K562 (cell line): ENCODE results near the gene BECN2. TPM values are rescaled to one million over a fixed set of nuclear protein-coding genes. Genes with fewer than 3 reads are reported as not detected.
"Not testable (repeated sequence)": the region's sequence is repeated elsewhere in the genome, so short reads cannot be mapped to it uniquely, and the experiment has no call there.

ENCODE experiments used
- ATAC-seq: fragments of 200-7000 bp; cut with Tn5 transposase; 3 replicates; pipeline ENCODE4 v1.9.1; 2020; ENCODE audit warnings: moderate library complexity
- BruUV-seq: library from RNA; stranded (reverse); fragments of 400-500 nt; replicated peaks from 2 replicates; lab custom pipeline; 2021; lab: Mats Ljungman, UMichigan
- CTCF ChIA-PET: fragments of 300-600 bp; formaldehyde crosslinking; extraction: SDS; loops from one replicate; lab custom pipeline; 2021; ENCODE audit warnings: low intra/inter-chr PET ratio; lab: Yijun Ruan, JAX
- POLR2A ChIA-PET: fragments of 300-600, 350-650 bp; sonication (Branson Sonifier 250); formaldehyde crosslinking; extraction: SDS; loops from one replicate; lab custom pipeline; 2021; ENCODE audit warnings: antibody characterized with exemption, inconsistent platforms; lab: Yijun Ruan, JAX
- DNase-seq, 4 experiments: peaks; one replicate each; pipeline versions ENCODE4 v3.0.0 to v3.0.0-alpha.2; 2011 to 2018; ENCODE audit warnings: low spot score in 3 of 4, mixed read lengths in 3 of 4; ENCODE audit errors: extremely low read depth in 1 of 4
- FAIRE-seq: peaks from 2 replicates; lab custom pipeline; 2011; peaks lifted over from hg19 to GRCh38; lab: Jason Lieb, UNC
- H2AFZ ChIP-seq: 2 replicates; pipeline ENCODE4 v1.6.0; 2011; ENCODE audit warnings: low read depth, low read length, control low read depth, inconsistent platforms
- H3K27ac ChIP-seq: fragments of 200-600 bp; 3 replicates; pipeline ENCODE4 v1.8.0; 2011; ENCODE audit warnings: low read depth, mild to moderate bottlenecking, control low read depth, inconsistent platforms, low read length, moderate library complexity, mixed read lengths; ENCODE audit errors: extremely low read depth
- H3K27me3 ChIP-seq, 2 experiments: fragments of 300-600 bp in 1 of 2; 2 replicates in 1 of 2; 3 replicates in 1 of 2; pipeline versions ENCODE4 v1.6.0 to v1.8.0; 2011; ENCODE audit warnings: inconsistent platforms in 2 of 2, low read length in 2 of 2, mild to moderate bottlenecking in 1 of 2, mixed read lengths in 1 of 2, moderate library complexity in 1 of 2; ENCODE audit not compliant: control insufficient read depth in 2 of 2, insufficient read depth in 2 of 2
- H3K36me3 ChIP-seq: fragments of 300-600 bp; 3 replicates; pipeline ENCODE4 v1.8.0; 2011; ENCODE audit warnings: mild to moderate bottlenecking, low read length, inconsistent platforms; ENCODE audit not compliant: control insufficient read depth, insufficient read depth
- H3K4me1 ChIP-seq, 2 experiments: fragments of 200-600 bp in 1 of 2; replicated peaks in 1 of 2; 2 replicates in 1 of 2; 3 replicates in 1 of 2; pipeline versions ENCODE4 v1.5.1 to v1.8.0; 2011; ENCODE audit warnings: inconsistent platforms in 2 of 2, low read length in 2 of 2, mild to moderate bottlenecking in 1 of 2, mixed read lengths in 1 of 2, moderate library complexity in 1 of 2; ENCODE audit not compliant: control insufficient read depth in 2 of 2, insufficient read depth in 2 of 2
- H3K4me2 ChIP-seq: 2 replicates; pipeline ENCODE4 v1.6.1; 2011; ENCODE audit warnings: low read length, control low read depth, inconsistent platforms, mixed read lengths; ENCODE audit not compliant: insufficient read depth
- H3K4me3 ChIP-seq: fragments of 200-600 bp; sonication (generic), shearing (Covaris generic); 2 replicates; pipeline ENCODE4 v1.5.1; 2016; ENCODE audit warnings: control low read depth, inconsistent platforms
- H3K79me2 ChIP-seq: fragments of 200-600 bp; 3 replicates; pipeline ENCODE4 v1.8.0; 2011; ENCODE audit warnings: low read length, inconsistent platforms; ENCODE audit not compliant: control insufficient read depth, insufficient read depth
- H3K9ac ChIP-seq, 2 experiments: 2 replicates each; pipeline versions ENCODE4 v1.6.0 to v1.6.1; 2011; ENCODE audit warnings: low read depth in 2 of 2, low read length in 2 of 2, control low read depth in 1 of 2, inconsistent platforms in 1 of 2, mild to moderate bottlenecking in 1 of 2, mixed read lengths in 1 of 2; ENCODE audit not compliant: insufficient read depth in 1 of 2
- H3K9me1 ChIP-seq: one replicate; pipeline ENCODE4 v1.6.0; 2011; ENCODE audit warnings: inconsistent platforms, mild to moderate bottlenecking, low read length, moderate library complexity; ENCODE audit not compliant: control insufficient read depth, insufficient read depth
- H3K9me3 ChIP-seq: replicated peaks from 2 replicates; pipeline ENCODE4 v1.5.1; 2011; ENCODE audit warnings: low read depth, low read length, inconsistent platforms; ENCODE audit not compliant: control insufficient read depth, insufficient read depth
- H4K20me1 ChIP-seq: replicated peaks from 2 replicates; pipeline ENCODE4 v1.6.1; 2011; ENCODE audit warnings: low read length, inconsistent platforms, mixed read lengths; ENCODE audit not compliant: control insufficient read depth, insufficient read depth
- ARID1B ChIP-seq: fragments of 450-650 bp; IDR thresholded peaks from 2 replicates; pipeline ENCODE4 v1.6.1; 2016; ENCODE audit warnings: antibody characterized with exemption, mild to moderate bottlenecking, inconsistent platforms
- KAT7 ChIP-seq: sonication (generic); formaldehyde crosslinking; IDR thresholded peaks from 2 replicates; pipeline ENCODE4 v1.8.0; 2022; ENCODE audit warnings: missing genetic modification reagents, mild to moderate bottlenecking, borderline replicate concordance
- PHF8 ChIP-seq: fragments of 200-600 bp; sonication (generic); IDR thresholded peaks from 2 replicates; pipeline ENCODE4 v1.6.1; 2012; ENCODE audit warnings: mixed run types, mild to moderate bottlenecking, inconsistent platforms, low read length, moderate library complexity, borderline replicate concordance
- POLR2H ChIP-seq: IDR thresholded peaks from 2 replicates; pipeline ENCODE4 v1.6.1; 2016; ENCODE audit warnings: missing genetic modification characterization, low read depth, mild to moderate bottlenecking, control low read depth, missing compliant biosample characterization, moderate library complexity
- RFX7 ChIP-seq: fragments of 250-450 bp; sonication (Bioruptor Pico); IDR thresholded peaks from 2 replicates; pipeline ENCODE4 v1.5.1; 2021; ENCODE audit warnings: mild to moderate bottlenecking
- ZNF174 ChIP-seq: fragments of 250-450 bp; sonication (Bioruptor Pico); IDR thresholded peaks from 2 replicates; pipeline ENCODE4 v1.4.0; 2020; ENCODE audit warnings: mild to moderate bottlenecking
- WGBS: fragments of 100-300 bp; shearing (Covaris generic); methylation state at CpG from one replicate; pipeline ENCODE4 v1.1.6; 2016; ENCODE audit warnings: low coverage, mixed read lengths; ENCODE audit not compliant: insufficient coverage; ENCODE audit errors: missing lambda C conversion rate; 5-methylcytosine and 5-hydroxymethylcytosine counted together
- in situ Hi-C: fragments of 300-500 bp; cut with MboI; formaldehyde crosslinking; loops from 4 replicates; pipeline ENCODE4 v1.15.0; 2018; ENCODE audit warnings: inconsistent platforms, mixed read lengths
- intact Hi-C: fragments of 100-400 bp; cut with micrococcal nuclease; formaldehyde crosslinking; loops from 2 replicates; pipeline ENCODE4 v1.14.2; 2022
- polyA plus RNA-seq, 8 experiments: library from polyadenylated mRNA; depleted of rRNA in 4 of 8; stranded (reverse) in 5 of 8; unstranded in 3 of 8; fragments of >200 nt; fragmentation: Nextera tagmentation in 2 of 8; fragmentation: Illumina TruSeq in 1 of 8; extraction: Ambion mirVana in 2 of 8; extraction: Trizol in 1 of 8; gene quantifications; 2 replicates each; pipeline versions ENCODE4 v1.2.1 to v1.2.3, GENCODE V29; 2011 to 2014; ENCODE audit warnings: inconsistent platforms in 1 of 8, missing spikeins in 1 of 8
- total RNA-seq, 7 experiments: library from RNA; depleted of rRNA in 6 of 7; stranded (reverse); fragments of >200 nt in 6 of 7; fragmentation: Illumina TruSeq in 2 of 7; extraction: Trizol in 2 of 7; gene quantifications; 2 replicates each; pipeline versions ENCODE4 v1.2.1 to v1.2.3, GENCODE V29; 2011 to 2021; ENCODE audit warnings: low replicate concordance in 1 of 7

BECN2 gene
- total and polyA plus RNA-seq, 9 of the 15 experiments (the other 6 are each of a cell fraction or from before 2014, with no cell fraction given), result not detected

GRCh38 chr1:241985787-241986186, 28.2 kb downstream of the BECN2 start (continued):
- TF ChIP-seq PHF8 (no peak), ARID1B (no peak), ZNF174 (no peak), KAT7 (CRISPR knock-in tag) (no peak), RFX7 (no peak), POLR2H (tag) (no peak)

- in situ Hi-C loops, result loop anchor here (5.0 to 25.0 kb wide), 2 partner anchors 91 to 376 kb away; no protein-coding TSS in a partner anchor
- FAIRE-seq, BruUV-seq, ATAC-seq, H4K20me1 ChIP-seq, H3K4me3 ChIP-seq, intact Hi-C loops, H3K36me3 ChIP-seq, H3K4me2 ChIP-seq, H3K9ac ChIP-seq, H3K4me1 ChIP-seq, H3K9me1 ChIP-seq, CTCF ChIA-PET, H2AFZ ChIP-seq, H3K79me2 ChIP-seq, H3K27ac ChIP-seq, DNase-seq, H3K9me3 ChIP-seq: not testable (repeated sequence)
- peaks cover 19 to 38% of the 10 kb centered on the region in 2 experiments; a peak in 4 of 5 replicates for H3K27me3 ChIP-seq
- WGBS, result 2% methylated on average over 10 of the region's 10 CpGs
- POLR2A ChIA-PET, result interaction anchor here (0.7 kb wide), 1 partner anchor 214 kb away, joined by 3 read pairs; no protein-coding TSS in a partner anchor
These were observed 30.9 kb downstream of the BECN2 start for GRCh38 chr1:241988389-241988930.
